ENCODE measurements around the gene GUCA1C.

- TF ChIP-seq, protein P1, sequence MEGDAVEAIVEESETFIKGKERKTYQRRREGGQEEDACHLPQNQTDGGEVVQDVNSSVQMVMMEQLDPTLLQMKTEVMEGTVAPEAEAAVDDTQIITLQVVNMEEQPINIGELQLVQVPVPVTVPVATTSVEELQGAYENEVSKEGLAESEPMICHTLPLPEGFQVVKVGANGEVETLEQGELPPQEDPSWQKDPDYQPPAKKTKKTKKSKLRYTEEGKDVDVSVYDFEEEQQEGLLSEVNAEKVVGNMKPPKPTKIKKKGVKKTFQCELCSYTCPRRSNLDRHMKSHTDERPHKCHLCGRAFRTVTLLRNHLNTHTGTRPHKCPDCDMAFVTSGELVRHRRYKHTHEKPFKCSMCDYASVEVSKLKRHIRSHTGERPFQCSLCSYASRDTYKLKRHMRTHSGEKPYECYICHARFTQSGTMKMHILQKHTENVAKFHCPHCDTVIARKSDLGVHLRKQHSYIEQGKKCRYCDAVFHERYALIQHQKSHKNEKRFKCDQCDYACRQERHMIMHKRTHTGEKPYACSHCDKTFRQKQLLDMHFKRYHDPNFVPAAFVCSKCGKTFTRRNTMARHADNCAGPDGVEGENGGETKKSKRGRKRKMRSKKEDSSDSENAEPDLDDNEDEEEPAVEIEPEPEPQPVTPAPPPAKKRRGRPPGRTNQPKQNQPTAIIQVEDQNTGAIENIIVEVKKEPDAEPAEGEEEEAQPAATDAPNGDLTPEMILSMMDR (IDR thresholded peaks at IDR 0.05): no peak
- no peak for TF ChIP-seq POLR2AphosphoS5 (IDR thresholded peaks at IDR 0.05)
- no peak for TF ChIP-seq POLR2A (IDR thresholded peaks at IDR 0.05)
These were observed 70.9 kb downstream of the GUCA1C start for GRCh38 chr3:108882762-108883161.
